Astrocyte of the spinal cord (primary cell): ENCODE data around the gene MTMR1.
A peak's percentile ranks its signal among the peaks of the same experiment; 100 is the strongest.

Experiments used
- DNase-seq: peaks from one replicate; pipeline ENCODE4 v3.0.0; 2011; ENCODE audit warnings: low read depth, low spot score
- H3K4me3 ChIP-seq: 2 replicates; pipeline ENCODE4 v1.5.1; 2011; ENCODE audit warnings: low read depth, mild to moderate bottlenecking, low read length, moderate library complexity
- CTCF ChIP-seq: IDR thresholded peaks from 2 replicates; pipeline ENCODE4 v1.5.1; 2012; ENCODE audit warnings: low read depth, mild to moderate bottlenecking, low read length, inconsistent platforms
- in situ Hi-C: cut with HindIII; loops from 2 replicates; pipeline ENCODE4 v1.10.0; 2017; ENCODE audit warnings: low sequenced_read_pairs

The MTMR1 gene

GRCh38 chrX:150683112-150683511, 10.1 kb upstream of the MTMR1 start:
- DNase-seq: no peak
- in situ Hi-C loops: no loop called here
- no peak for TF ChIP-seq CTCF
- no peak overlapping the region for H3K4me3 ChIP-seq

GRCh38 chrX:150683536-150684146, 9.6 kb upstream of the MTMR1 start:
- in situ Hi-C loops: no loop called here
- TF ChIP-seq CTCF: peak; percentile 42
- DNase-seq: peak; percentile 12
- no peak overlapping the region for H3K4me3 ChIP-seq

GRCh38 chrX:150688911-150689451, 4.2 kb upstream of the MTMR1 start:
- in situ Hi-C loops: no loop called here
- no peak overlapping the region for H3K4me3 ChIP-seq
- DNase-seq: peak; percentile 93
- no peak for TF ChIP-seq CTCF

GRCh38 chrX:150690126-150690525, 3.1 kb upstream of the MTMR1 start:
- H3K4me3 ChIP-seq: no peak overlapping the region
- peak; percentile 93 for DNase-seq
- no peak for TF ChIP-seq CTCF
- in situ Hi-C loops: no loop called here

- TF ChIP-seq CTCF: no peak
- in situ Hi-C loops: no loop called here
These were observed 900 bp upstream of the MTMR1 start for GRCh38 chrX:150692296-150692695.

GRCh38 chrX:150693725-150694574, 754 bp downstream of the MTMR1 start:
- in situ Hi-C loops: no loop called here
- peak; percentile 29 for DNase-seq
- TF ChIP-seq CTCF: no peak
- peak overlapping the region; percentile 54 for H3K4me3 ChIP-seq

More at GRCh38 chrX:150692296-150692695, 900 bp upstream of the MTMR1 start:
- peak overlapping the region; percentile 54 for H3K4me3 ChIP-seq
- DNase-seq: no peak
